Neural cell (in vitro differentiated cells): ENCODE data around the gene XBP1. TPM values are rescaled to one million over a fixed set of nuclear protein-coding genes. Genes with fewer than 3 reads are reported as not detected.

ENCODE experiments used
- H2AFZ ChIP-seq: fragments of 200-600, 300-800 bp; sonication (generic), shearing (Covaris generic); 2 replicates; pipeline ENCODE4 v1.6.0; 2014; ENCODE audit warnings: low read depth, mild to moderate bottlenecking, antibody characterized with exemption, low read length, moderate library complexity
- H3F3A ChIP-seq: fragments of 200-600 bp; shearing (Covaris generic); 2 replicates; pipeline ENCODE4 v1.6.1; 2016; ENCODE audit warnings: mild to moderate bottlenecking, moderate library complexity, mixed read lengths, antibody characterized with exemption, low read length; ENCODE audit not compliant: insufficient read depth, poor library complexity, severe bottlenecking
- H3K27ac ChIP-seq: fragments of 200-600, 300-800 bp; sonication (generic), shearing (Covaris generic); 2 replicates; pipeline ENCODE4 v1.5.1; 2014; ENCODE audit warnings: mild to moderate bottlenecking, low read length, moderate library complexity
- H3K27me3 ChIP-seq: fragments of 300-800, 200-600 bp; sonication (generic), shearing (Covaris generic); 2 replicates; pipeline ENCODE4 v1.6.0; 2014; ENCODE audit warnings: mild to moderate bottlenecking, low read depth, low read length, moderate library complexity; ENCODE audit not compliant: insufficient read depth
- H3K36me3 ChIP-seq: fragments of 300-800, 200-600 bp; sonication (generic), shearing (Covaris generic); 2 replicates; pipeline ENCODE4 v1.5.1; 2014; ENCODE audit warnings: mild to moderate bottlenecking, antibody characterized with exemption, low read length, moderate library complexity; ENCODE audit not compliant: insufficient read depth
- H3K4me2 ChIP-seq: fragments of 300-800, 200-600 bp; sonication (generic), shearing (Covaris generic); 2 replicates; pipeline ENCODE4 v1.6.0; 2014; ENCODE audit warnings: mild to moderate bottlenecking, low read length
- H3K4me3 ChIP-seq: fragments of 300-800, 200-600 bp; sonication (generic), shearing (Covaris generic); 2 replicates; pipeline ENCODE4 v1.5.1; 2014; ENCODE audit warnings: mild to moderate bottlenecking, low read length, moderate library complexity
- H3K79me2 ChIP-seq: fragments of 200-600 bp; shearing (Covaris generic); replicated peaks from 2 replicates; pipeline ENCODE4 v1.6.0; 2014; ENCODE audit warnings: mild to moderate bottlenecking, low read length, moderate library complexity; ENCODE audit not compliant: insufficient read depth
- H3K9ac ChIP-seq: fragments of 300-800, 200-600 bp; sonication (generic), shearing (Covaris generic); 2 replicates; pipeline ENCODE4 v1.6.1; 2016; ENCODE audit warnings: mild to moderate bottlenecking, low read length, mixed read lengths
- H3K9me2 ChIP-seq: fragments of 200-600 bp; shearing (Covaris generic); 2 replicates; pipeline ENCODE4 v1.6.1; 2016; ENCODE audit warnings: mild to moderate bottlenecking, low read length, mixed read lengths; ENCODE audit not compliant: insufficient read depth
- H3K9me3 ChIP-seq: fragments of 200-600, 300-800 bp; sonication (generic), shearing (Covaris generic); 2 replicates; pipeline ENCODE4 v1.6.1; 2016; ENCODE audit warnings: mild to moderate bottlenecking, mixed run types, low read length, moderate library complexity, mixed read lengths
- H4K20me1 ChIP-seq: fragments of 200-600 bp; shearing (Covaris generic); 2 replicates; pipeline ENCODE4 v1.6.1; 2016; ENCODE audit warnings: mild to moderate bottlenecking, mixed run types; ENCODE audit not compliant: insufficient read depth
- EP300 ChIP-seq: fragments of 450-650 bp; conservative IDR thresholded peaks from 2 replicates; pipeline ENCODE4 v1.6.1; 2014; ENCODE audit warnings: antibody characterized with exemption, mild to moderate bottlenecking, moderate library complexity; ENCODE audit not compliant: poor library complexity, severe bottlenecking
- EZH2 ChIP-seq: fragments of 200-600, 300-800 bp; shearing (Covaris generic), sonication (generic); IDR thresholded peaks from 2 replicates; pipeline ENCODE4 v1.6.1; 2014; ENCODE audit warnings: antibody characterized with exemption, low read length, borderline replicate concordance, mild to moderate bottlenecking; ENCODE audit not compliant: insufficient read depth, poor library complexity, severe bottlenecking
- MXI1 ChIP-seq: fragments of 450-650 bp; conservative IDR thresholded peaks from 2 replicates; pipeline ENCODE4 v1.6.1; 2014; ENCODE audit warnings: antibody characterized with exemption, mild to moderate bottlenecking; ENCODE audit not compliant: poor library complexity, severe bottlenecking
- POLR2AphosphoS5 ChIP-seq: IDR thresholded peaks from 2 replicates; pipeline ENCODE4 v1.6.1; 2012
- RAD21 ChIP-seq: fragments of 450-650 bp; conservative IDR thresholded peaks from 2 replicates; pipeline ENCODE4 v1.6.1; 2014; ENCODE audit warnings: antibody characterized with exemption, mild to moderate bottlenecking, moderate library complexity
- SMC3 ChIP-seq: fragments of 450-650 bp; conservative IDR thresholded peaks from 2 replicates; pipeline ENCODE4 v1.6.1; 2014; ENCODE audit warnings: antibody characterized with exemption, mild to moderate bottlenecking, moderate library complexity; ENCODE audit not compliant: poor library complexity
- TAF1 ChIP-seq: IDR thresholded peaks from 2 replicates; pipeline ENCODE4 v1.6.1; 2012; ENCODE audit warnings: low read depth
- polyA plus RNA-seq: library from polyadenylated mRNA; depleted of rRNA; stranded (reverse); fragments of >200 nt; gene quantifications from 2 replicates; pipeline ENCODE4 v1.2.3, GENCODE V29; 2014
- TF ChIP-seq, protein P1 (sequence below): IDR thresholded peaks from 2 replicates; pipeline ENCODE4 v1.6.1; 2012; ENCODE audit warnings: borderline replicate concordance
- TF ChIP-seq, protein P2 (sequence below): fragments of 450-650 bp; IDR thresholded peaks from 2 replicates; pipeline ENCODE4 v1.5.1; 2014; ENCODE audit warnings: antibody characterized with exemption, mild to moderate bottlenecking, moderate library complexity; ENCODE audit not compliant: poor library complexity, severe bottlenecking

The XBP1 gene
- polyA plus RNA-seq, 1 donor from 2014 or later = 19.0 TPM

DNA sequence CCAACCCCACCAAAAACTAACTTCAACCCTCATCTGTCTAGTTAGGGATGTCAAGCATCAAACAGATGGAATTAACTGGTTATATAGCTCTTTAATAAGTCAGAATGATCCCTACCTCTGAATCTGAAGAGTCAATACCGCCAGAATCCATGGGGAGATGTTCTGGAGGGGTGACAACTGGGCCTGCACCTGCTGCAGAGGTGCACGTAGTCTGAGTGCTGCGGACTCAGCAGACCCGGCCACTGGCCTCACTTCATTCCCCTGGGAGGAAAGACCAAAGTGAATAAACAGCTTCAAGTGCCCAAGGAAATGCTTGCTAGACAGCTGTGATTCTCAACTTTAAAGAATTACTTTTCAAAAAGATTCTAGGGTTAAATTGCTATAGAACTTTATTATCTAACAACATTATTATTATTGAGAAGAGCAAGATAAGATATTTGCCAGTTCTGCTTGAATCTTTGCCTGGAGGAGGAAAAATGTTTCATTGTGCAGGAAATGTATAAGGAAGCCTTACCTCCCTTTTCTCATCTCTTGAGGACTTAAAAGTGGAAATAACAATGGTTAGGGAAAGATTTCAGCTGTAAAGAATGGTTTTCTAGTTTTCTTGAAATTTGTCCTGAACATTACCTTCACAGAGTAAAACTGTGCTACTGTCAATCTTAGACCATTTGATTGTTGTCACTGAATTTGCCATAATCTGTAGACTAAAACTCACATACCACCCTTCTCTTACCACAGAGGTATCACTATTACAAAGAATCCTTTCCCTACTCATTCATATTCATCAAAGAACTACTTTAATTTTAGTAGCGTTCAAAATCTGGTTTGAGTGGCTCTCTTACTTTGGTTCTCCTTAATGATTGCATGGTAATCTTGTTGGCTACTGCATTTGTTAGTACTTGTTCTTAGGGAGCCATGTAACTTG, 4.2 kb downstream of the XBP1 start:
- Histone ChIP-seq H4K20me1 (no peaks in the 10 kb centered on the region), H3K4me2 (no peak overlapping the region), H3K9me2 (no peaks in the 10 kb centered on the region), H3K9me3 (no peaks in the 10 kb centered on the region), H3F3A (no peaks in the 10 kb centered on the region), H3K79me2 (peaks cover 9% of the 10 kb centered on the region), H3K9ac (no peak overlapping the region), H3K27ac (no peak overlapping the region), H2AFZ (no peak overlapping the region), H3K36me3 (no peaks in the 10 kb centered on the region), H3K4me3 (no peak overlapping the region), H3K27me3 (no peaks in the 10 kb centered on the region)
- TF ChIP-seq EZH2 (no peak), MXI1 (no peak)
- TF ChIP-seq, protein P1, sequence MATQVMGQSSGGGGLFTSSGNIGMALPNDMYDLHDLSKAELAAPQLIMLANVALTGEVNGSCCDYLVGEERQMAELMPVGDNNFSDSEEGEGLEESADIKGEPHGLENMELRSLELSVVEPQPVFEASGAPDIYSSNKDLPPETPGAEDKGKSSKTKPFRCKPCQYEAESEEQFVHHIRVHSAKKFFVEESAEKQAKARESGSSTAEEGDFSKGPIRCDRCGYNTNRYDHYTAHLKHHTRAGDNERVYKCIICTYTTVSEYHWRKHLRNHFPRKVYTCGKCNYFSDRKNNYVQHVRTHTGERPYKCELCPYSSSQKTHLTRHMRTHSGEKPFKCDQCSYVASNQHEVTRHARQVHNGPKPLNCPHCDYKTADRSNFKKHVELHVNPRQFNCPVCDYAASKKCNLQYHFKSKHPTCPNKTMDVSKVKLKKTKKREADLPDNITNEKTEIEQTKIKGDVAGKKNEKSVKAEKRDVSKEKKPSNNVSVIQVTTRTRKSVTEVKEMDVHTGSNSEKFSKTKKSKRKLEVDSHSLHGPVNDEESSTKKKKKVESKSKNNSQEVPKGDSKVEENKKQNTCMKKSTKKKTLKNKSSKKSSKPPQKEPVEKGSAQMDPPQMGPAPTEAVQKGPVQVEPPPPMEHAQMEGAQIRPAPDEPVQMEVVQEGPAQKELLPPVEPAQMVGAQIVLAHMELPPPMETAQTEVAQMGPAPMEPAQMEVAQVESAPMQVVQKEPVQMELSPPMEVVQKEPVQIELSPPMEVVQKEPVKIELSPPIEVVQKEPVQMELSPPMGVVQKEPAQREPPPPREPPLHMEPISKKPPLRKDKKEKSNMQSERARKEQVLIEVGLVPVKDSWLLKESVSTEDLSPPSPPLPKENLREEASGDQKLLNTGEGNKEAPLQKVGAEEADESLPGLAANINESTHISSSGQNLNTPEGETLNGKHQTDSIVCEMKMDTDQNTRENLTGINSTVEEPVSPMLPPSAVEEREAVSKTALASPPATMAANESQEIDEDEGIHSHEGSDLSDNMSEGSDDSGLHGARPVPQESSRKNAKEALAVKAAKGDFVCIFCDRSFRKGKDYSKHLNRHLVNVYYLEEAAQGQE = no peak
- TF ChIP-seq, protein P2, sequence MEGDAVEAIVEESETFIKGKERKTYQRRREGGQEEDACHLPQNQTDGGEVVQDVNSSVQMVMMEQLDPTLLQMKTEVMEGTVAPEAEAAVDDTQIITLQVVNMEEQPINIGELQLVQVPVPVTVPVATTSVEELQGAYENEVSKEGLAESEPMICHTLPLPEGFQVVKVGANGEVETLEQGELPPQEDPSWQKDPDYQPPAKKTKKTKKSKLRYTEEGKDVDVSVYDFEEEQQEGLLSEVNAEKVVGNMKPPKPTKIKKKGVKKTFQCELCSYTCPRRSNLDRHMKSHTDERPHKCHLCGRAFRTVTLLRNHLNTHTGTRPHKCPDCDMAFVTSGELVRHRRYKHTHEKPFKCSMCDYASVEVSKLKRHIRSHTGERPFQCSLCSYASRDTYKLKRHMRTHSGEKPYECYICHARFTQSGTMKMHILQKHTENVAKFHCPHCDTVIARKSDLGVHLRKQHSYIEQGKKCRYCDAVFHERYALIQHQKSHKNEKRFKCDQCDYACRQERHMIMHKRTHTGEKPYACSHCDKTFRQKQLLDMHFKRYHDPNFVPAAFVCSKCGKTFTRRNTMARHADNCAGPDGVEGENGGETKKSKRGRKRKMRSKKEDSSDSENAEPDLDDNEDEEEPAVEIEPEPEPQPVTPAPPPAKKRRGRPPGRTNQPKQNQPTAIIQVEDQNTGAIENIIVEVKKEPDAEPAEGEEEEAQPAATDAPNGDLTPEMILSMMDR = no peak

DNA sequence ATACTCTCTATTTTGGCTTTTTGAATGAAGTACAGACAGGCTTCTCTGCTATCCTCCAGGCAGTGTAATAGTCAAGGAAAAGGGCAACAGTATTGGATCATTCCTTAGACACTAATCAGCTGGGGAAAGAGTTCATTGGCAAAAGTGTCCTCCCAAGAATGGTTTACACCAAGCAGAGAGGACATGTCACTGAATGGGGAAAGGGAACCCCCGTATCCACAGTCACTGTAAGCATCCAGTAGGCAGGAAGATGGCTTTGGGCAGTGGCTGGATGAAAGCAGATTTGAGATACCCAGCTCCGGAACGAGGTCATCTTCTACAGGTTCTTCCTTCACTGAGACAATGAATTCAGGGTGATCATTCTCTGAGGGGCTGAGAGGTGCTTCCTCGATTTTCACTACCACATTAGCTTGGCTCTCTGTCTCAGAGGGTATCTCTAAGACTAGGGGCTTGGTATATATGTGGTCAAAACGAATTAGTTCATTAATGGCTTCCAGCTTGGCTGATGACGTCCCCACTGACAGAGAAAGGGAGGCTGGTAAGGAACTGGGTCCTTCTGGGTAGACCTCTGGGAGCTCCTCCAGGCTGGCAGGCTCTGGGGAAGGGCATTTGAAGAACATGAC, 5.2 kb downstream of the XBP1 start:
- H3K4me3 ChIP-seq = no peak overlapping the region
- peaks cover 9% of the 10 kb centered on the region for H3K79me2 ChIP-seq
- no peaks in the 10 kb centered on the region for H4K20me1 ChIP-seq
- H3K9ac ChIP-seq = no peak overlapping the region
- no peaks in the 10 kb centered on the region for H3K36me3 ChIP-seq
- H2AFZ ChIP-seq = no peak overlapping the region
- H3K9me3 ChIP-seq = no peaks in the 10 kb centered on the region
- TF ChIP-seq EP300 = no peak
- TF ChIP-seq, protein P2 = no peak
- TF ChIP-seq, protein P1 = no peak
- TF ChIP-seq TAF1 = no peak
- no peak for TF ChIP-seq SMC3
- no peak for TF ChIP-seq EZH2
- no peak for TF ChIP-seq MXI1
- no peak for TF ChIP-seq RAD21
- no peak for TF ChIP-seq POLR2AphosphoS5
- no peak overlapping the region for H3K27ac ChIP-seq
- no peaks in the 10 kb centered on the region for H3F3A ChIP-seq
- H3K27me3 ChIP-seq = no peaks in the 10 kb centered on the region
- H3K9me2 ChIP-seq = no peaks in the 10 kb centered on the region
- no peak overlapping the region for H3K4me2 ChIP-seq
